ENCODE results near the gene TMEM225B. TPM values are rescaled to one million over a fixed set of nuclear protein-coding genes. Genes with fewer than 3 reads are reported as not detected.

TMEM225B gene
- polyA plus RNA-seq, 1 donor from 2014 or later = 2.9 TPM

- peak overlapping the region; percentile 43 for H3K4me2 ChIP-seq (ENCODE audit: low read length)
- H2AFZ ChIP-seq (ENCODE audit: low read depth, low read length) = peak overlapping the region; percentile 84
- H3K9me2 ChIP-seq (ENCODE audit: insufficient read depth, low read length) = no peaks in the 10 kb centered on the region
- TF ChIP-seq REST (IDR thresholded peaks at IDR 0.05; ENCODE audit: borderline replicate concordance) (no peak), TAF1 (IDR thresholded peaks at IDR 0.05; ENCODE audit: low read depth) (no peak), MXI1 (conservative IDR thresholded peaks at IDR 0.05; ENCODE audit: poor library complexity, severe bottlenecking) (no peak), RAD21 (conservative IDR thresholded peaks at IDR 0.05) (no peak), CTCF (IDR thresholded peaks at IDR 0.05; ENCODE audit: poor library complexity, severe bottlenecking) (no peak), EP300 (conservative IDR thresholded peaks at IDR 0.05; ENCODE audit: poor library complexity, severe bottlenecking) (no peak), SMC3 (conservative IDR thresholded peaks at IDR 0.05; ENCODE audit: poor library complexity) (no peak), EZH2 (IDR thresholded peaks at IDR 0.05; ENCODE audit: borderline replicate concordance, insufficient read depth, low read length, poor library complexity, severe bottlenecking) (no peak), POLR2AphosphoS5 (IDR thresholded peaks at IDR 0.05) (no peak)
- H3K9me3 ChIP-seq (ENCODE audit: low read length) = no peaks in the 10 kb centered on the region
- H3K36me3 ChIP-seq (ENCODE audit: insufficient read depth, low read length) = peaks cover 6% of the 10 kb centered on the region
- peaks cover 16% of the 10 kb centered on the region for H3K79me2 ChIP-seq (replicated peaks; ENCODE audit: insufficient read depth, low read length)
- H3K27me3 ChIP-seq (ENCODE audit: insufficient read depth, low read depth, low read length) = no peaks in the 10 kb centered on the region
- H3F3A ChIP-seq (ENCODE audit: insufficient read depth, low read length, poor library complexity, severe bottlenecking) = no peaks in the 10 kb centered on the region
- H3K27ac ChIP-seq (ENCODE audit: low read length) = peak overlapping the region; percentile 83
- H3K9ac ChIP-seq (ENCODE audit: low read length) = peak overlapping the region; percentile 94
- no peaks in the 10 kb centered on the region for H4K20me1 ChIP-seq (ENCODE audit: insufficient read depth)
- peak overlapping the region; percentile 99 for H3K4me3 ChIP-seq (ENCODE audit: low read length)
Measured at GRCh38 chr7:99617192-99617781, 19.2 kb downstream of the TMEM225B start.

GRCh38 chr7:99618726-99619125, 20.7 kb downstream of the TMEM225B start:
- Histone ChIP-seq H3K9me2 (ENCODE audit: insufficient read depth, low read length) (no peaks in the 10 kb centered on the region), H3K27ac (ENCODE audit: low read length) (no peak overlapping the region), H3K36me3 (ENCODE audit: insufficient read depth, low read length) (peaks cover 6% of the 10 kb centered on the region), H2AFZ (ENCODE audit: low read depth, low read length) (no peak overlapping the region), H3K4me2 (ENCODE audit: low read length) (no peak overlapping the region), H3F3A (ENCODE audit: insufficient read depth, low read length, poor library complexity, severe bottlenecking) (no peaks in the 10 kb centered on the region), H4K20me1 (ENCODE audit: insufficient read depth) (no peaks in the 10 kb centered on the region), H3K27me3 (ENCODE audit: insufficient read depth, low read depth, low read length) (no peaks in the 10 kb centered on the region), H3K9ac (ENCODE audit: low read length) (no peak overlapping the region), H3K79me2 (replicated peaks; ENCODE audit: insufficient read depth, low read length) (peaks cover 16% of the 10 kb centered on the region), H3K9me3 (ENCODE audit: low read length) (no peaks in the 10 kb centered on the region), H3K4me3 (ENCODE audit: low read length) (peak overlapping the region; percentile 99)
- no peak for TF ChIP-seq REST (IDR thresholded peaks at IDR 0.05; ENCODE audit: borderline replicate concordance)
- TF ChIP-seq RAD21 (conservative IDR thresholded peaks at IDR 0.05) = no peak
- no peak for TF ChIP-seq TAF1 (IDR thresholded peaks at IDR 0.05; ENCODE audit: low read depth)
- no peak for TF ChIP-seq EZH2 (IDR thresholded peaks at IDR 0.05; ENCODE audit: borderline replicate concordance, insufficient read depth, low read length, poor library complexity, severe bottlenecking)
- TF ChIP-seq CTCF (IDR thresholded peaks at IDR 0.05; ENCODE audit: poor library complexity, severe bottlenecking) = no peak
- no peak for TF ChIP-seq SMC3 (conservative IDR thresholded peaks at IDR 0.05; ENCODE audit: poor library complexity)
